Measurements from ENCODE around the gene BPIFB1. TPM values are rescaled to one million over a fixed set of nuclear protein-coding genes. Genes with fewer than 3 reads are reported as not detected.

The BPIFB1 gene
- total and polyA plus RNA-seq, 11 donors = 0.04 TPM; not detected in 10

- no peaks in the 10 kb centered on the region for H3K27me3 ChIP-seq
- ATAC-seq = no peak
- no peaks in the 10 kb centered on the region for H3K4me1 ChIP-seq
- no peak overlapping the region for H3K27ac ChIP-seq
- H3K9me3 ChIP-seq = no peaks in the 10 kb centered on the region
- no peak overlapping the region for H3K4me3 ChIP-seq
- 58 to 91% (median 77%) methylated on average over 3 of the region's 3 CpGs for WGBS, 4 donors
- H3K36me3 ChIP-seq = peaks cover 0 to 54% (median 31%) of the 10 kb centered on the region in 9 donors
- TF ChIP-seq POLR2A (IDR thresholded peaks at IDR 0.05) = no peak
- TF ChIP-seq CTCF (IDR thresholded peaks at IDR 0.05) = no peak
- no peak for DNase-seq
- intact Hi-C loops (cut with DNase I) = no loop called here
Measured at GRCh38 chr20:33351696-33352095, 68.7 kb downstream of the BPIFB1 start.

GRCh38 chr20:33352258-33353012 lies 69.4 kb downstream of the BPIFB1 start:
- TF ChIP-seq CTCF (IDR thresholded peaks at IDR 0.05) (no peak), POLR2A (IDR thresholded peaks at IDR 0.05) (no peak)
- ATAC-seq (no peak), DNase-seq (no peak)
- Histone ChIP-seq H3K36me3 (peaks cover 0 to 60% (median 37%) of the 10 kb centered on the region in 9 donors), H3K4me3 (no peak overlapping the region), H3K27me3 (no peaks in the 10 kb centered on the region), H3K9me3 (no peaks in the 10 kb centered on the region), H3K27ac (no peak overlapping the region), H3K4me1 (no peaks in the 10 kb centered on the region)
- WGBS, 4 donors = 84 to 86% (median 85%) methylated on average over 16 of the region's 16 CpGs
- intact Hi-C loops (cut with DNase I) = no loop called here

GRCh38 chr20:33353013-33353402 lies 70.0 kb downstream of the BPIFB1 start:
- 88 to 93% (median 91%) methylated on average over 4 of the region's 4 CpGs for WGBS, 4 donors
- Histone ChIP-seq H3K36me3 (peaks cover 0 to 65% (median 42%) of the 10 kb centered on the region in 9 donors), H3K27ac (no peak overlapping the region), H3K9me3 (no peaks in the 10 kb centered on the region), H3K4me3 (no peak overlapping the region), H3K27me3 (no peaks in the 10 kb centered on the region), H3K4me1 (no peaks in the 10 kb centered on the region)
- no peak for TF ChIP-seq CTCF (IDR thresholded peaks at IDR 0.05)
- TF ChIP-seq POLR2A (IDR thresholded peaks at IDR 0.05) = no peak
- ATAC-seq (no peak), DNase-seq (no peak)
- intact Hi-C loops (cut with DNase I) = no loop called here

Other genes starting within 250 kb of the BPIFB1 start
- gene BPIFB3, start 229.3 kb upstream of the BPIFB1 start, total RNA-seq = not detected
- not detected for gene BPIFB3, start 229.3 kb upstream of the BPIFB1 start, polyA plus RNA-seq
- not detected for gene BPIFB4, start 203.6 kb upstream of the BPIFB1 start, total RNA-seq
- not detected for gene BPIFB4, start 203.6 kb upstream of the BPIFB1 start, polyA plus RNA-seq
- gene BPIFA2, start 115.1 kb upstream of the BPIFB1 start, total RNA-seq = not detected
- not detected for gene BPIFA2, start 115.1 kb upstream of the BPIFB1 start, polyA plus RNA-seq
- not detected for gene BPIFA3, start 65.9 kb upstream of the BPIFB1 start, total RNA-seq
- gene BPIFA3, start 65.9 kb upstream of the BPIFB1 start, polyA plus RNA-seq = not detected
- not detected for gene BPIFA1, start 47.2 kb upstream of the BPIFB1 start, total RNA-seq
- not detected for gene BPIFA1, start 47.2 kb upstream of the BPIFB1 start, polyA plus RNA-seq
- 10 to 100 TPM; 17.6 to 24.3 (median 20.1) TPM for gene CDK5RAP1, start 118.3 kb downstream of the BPIFB1 start, total RNA-seq
- 10 to 100 TPM; 30.6 to 34.9 TPM for gene CDK5RAP1, start 118.3 kb downstream of the BPIFB1 start, polyA plus RNA-seq
- gene SNTA1, start 160.5 kb downstream of the BPIFB1 start, total RNA-seq = 100 to 1,000 TPM; 122 to 318 (median 166) TPM
- gene SNTA1, start 160.5 kb downstream of the BPIFB1 start, polyA plus RNA-seq = 100 to 1,000 TPM in 1 of 2 donors, 10 to 100 TPM in 1; 91.0 to 201 TPM
- gene CBFA2T2, start 206.9 kb downstream of the BPIFB1 start, total RNA-seq = 10 to 100 TPM in 5 of 9 donors, 1 to 10 TPM in 4; 7.4 to 15.0 (median 11.3) TPM
- gene CBFA2T2, start 206.9 kb downstream of the BPIFB1 start, polyA plus RNA-seq = 1 to 10 TPM; 4.6 to 6.5 TPM

All from heart left ventricle (tissue), 16 donors.